HepG2 (cell line): Measurements from ENCODE around the gene HAUS7. TPM values are rescaled to one million over a fixed set of nuclear protein-coding genes. Genes with fewer than 3 reads are reported as not detected.

Experiments used
- ATAC-seq: fragments of 200-7000 bp; cut with Tn5 transposase; 3 replicates; pipeline ENCODE4 v1.9.1; 2020; ENCODE audit warnings: mild to moderate bottlenecking, moderate library complexity
- BruUV-seq: library from RNA; stranded (reverse); fragments of 400-500 nt; replicated peaks from 2 replicates; lab custom pipeline; 2021; lab: Mats Ljungman, UMichigan
- CTCF ChIA-PET: fragments of 300-600 bp; formaldehyde crosslinking; extraction: SDS; loops from one replicate; lab custom pipeline; 2021; ENCODE audit warnings: low total read pairs, inconsistent platforms, low intra/inter-chr PET ratio; lab: Yijun Ruan, JAX
- POLR2A ChIA-PET: fragments of 350-600 bp; sonication (Branson Sonifier 250); formaldehyde crosslinking; loops from one replicate; lab custom pipeline; 2020; ENCODE audit warnings: antibody characterized with exemption, inconsistent platforms; lab: Yijun Ruan, JAX
- DNase-seq: peaks from one replicate; pipeline ENCODE4 v3.0.0-alpha.2; 2015; ENCODE audit warnings: low spot score
- FAIRE-seq: peaks from 3 replicates; lab custom pipeline; 2011; peaks lifted over from hg19 to GRCh38; lab: Jason Lieb, UNC
- H2AFZ ChIP-seq: one replicate; pipeline ENCODE4 v1.6.1; 2011; ENCODE audit warnings: low read length, inconsistent platforms
- H3K27ac ChIP-seq: fragments of 300-600 bp; 3 replicates; pipeline ENCODE4 v1.8.0; 2011; ENCODE audit warnings: mixed run types, mild to moderate bottlenecking, mixed read lengths, low read length, inconsistent platforms; ENCODE audit not compliant: insufficient read depth; ENCODE audit errors: extremely low read length
- H3K27me3 ChIP-seq, 2 experiments: fragments of 200-600 bp in 1 of 2; 2 replicates in 1 of 2; 3 replicates in 1 of 2; pipeline versions ENCODE4 v1.6.0 to v1.8.0; 2011; ENCODE audit warnings: low read length in 2 of 2, mild to moderate bottlenecking in 2 of 2, moderate library complexity in 2 of 2, inconsistent platforms in 1 of 2; ENCODE audit not compliant: insufficient read depth in 2 of 2, control insufficient read depth in 1 of 2
- H3K36me3 ChIP-seq, 2 experiments: fragments of 200-600 bp in 1 of 2; replicated peaks in 1 of 2; 2 replicates in 1 of 2; 3 replicates in 1 of 2; pipeline versions ENCODE4 v1.5.1 to v1.8.0; 2011; ENCODE audit warnings: low read length in 2 of 2, inconsistent platforms in 1 of 2; ENCODE audit not compliant: insufficient read depth in 2 of 2, control insufficient read depth in 1 of 2
- H3K4me1 ChIP-seq: 2 replicates; pipeline ENCODE4 v1.5.1; 2012; ENCODE audit warnings: low read length, inconsistent platforms; ENCODE audit not compliant: insufficient read depth
- H3K4me2 ChIP-seq: 2 replicates; pipeline ENCODE4 v1.6.0; 2011; ENCODE audit warnings: low read depth, low read length, inconsistent platforms
- H3K4me3 ChIP-seq, 3 experiments: fragments of 200-600 bp in 1 of 3; sonication (generic), shearing (Covaris generic) in 1 of 3; replicated peaks in 1 of 3; 2 replicates each; pipeline ENCODE4 v1.5.1; 2011 to 2016; ENCODE audit warnings: low read length in 3 of 3, inconsistent platforms in 2 of 3, low read depth in 2 of 3, mild to moderate bottlenecking in 2 of 3, control low read depth in 1 of 3, mixed read lengths in 1 of 3; ENCODE audit not compliant: insufficient read depth in 1 of 3
- H3K79me2 ChIP-seq: one replicate; pipeline ENCODE4 v1.6.1; 2011; ENCODE audit warnings: low read length, inconsistent platforms; ENCODE audit not compliant: insufficient read depth
- H3K9ac ChIP-seq: 2 replicates; pipeline ENCODE4 v1.6.0; 2011; ENCODE audit warnings: mild to moderate bottlenecking, low read depth, low read length, inconsistent platforms; ENCODE audit not compliant: insufficient read depth
- H3K9me3 ChIP-seq: 2 replicates; pipeline ENCODE4 v1.5.1; 2012; ENCODE audit warnings: mild to moderate bottlenecking, low read length
- H4K20me1 ChIP-seq: 2 replicates; pipeline ENCODE4 v1.6.0; 2011; ENCODE audit warnings: inconsistent platforms, mild to moderate bottlenecking, low read length, moderate library complexity; ENCODE audit not compliant: insufficient read depth
- DBP ChIP-seq: sonication (generic); formaldehyde crosslinking; IDR thresholded peaks from 2 replicates; pipeline ENCODE4 v1.4.0; 2020; ENCODE audit warnings: missing genetic modification reagents; ENCODE audit errors: not compliant biosample characterization
- HDAC6 ChIP-seq: fragments of 200-600 bp; sonication (generic); IDR thresholded peaks from 2 replicates; pipeline ENCODE4 v1.7.0; 2017; ENCODE audit warnings: mild to moderate bottlenecking, antibody characterized with exemption, low read length, low read depth
- POLR2AphosphoS2 ChIP-seq: IDR thresholded peaks from 2 replicates; pipeline ENCODE4 v1.6.1; 2011; ENCODE audit warnings: low read depth, low read length, improper control_type of control experiment
- RFX3 ChIP-seq: IDR thresholded peaks from 2 replicates; pipeline ENCODE4 v1.6.1; 2016; ENCODE audit warnings: missing biosample characterization, missing genetic modification reagents
- TBX3 ChIP-seq: fragments of 450-650 bp; IDR thresholded peaks from 2 replicates; pipeline ENCODE4 v1.6.1; 2017; ENCODE audit warnings: antibody characterized with exemption, mild to moderate bottlenecking, inconsistent platforms, borderline replicate concordance
- ZNF383 ChIP-seq: sonication (generic); formaldehyde crosslinking; IDR thresholded peaks from 2 replicates; pipeline ENCODE4 v1.4.0; 2020; ENCODE audit warnings: missing genetic modification reagents, mild to moderate bottlenecking, borderline replicate concordance
- ZNF557 ChIP-seq: sonication (generic); formaldehyde crosslinking; IDR thresholded peaks from 2 replicates; pipeline ENCODE4 v1.4.0; 2020; ENCODE audit warnings: missing genetic modification reagents
- ZNF777 ChIP-seq: sonication (generic); formaldehyde crosslinking; IDR thresholded peaks from 2 replicates; pipeline ENCODE4 v1.4.0; 2020; ENCODE audit warnings: missing genetic modification reagents
- WGBS: methylation state at CpG from one replicate; pipeline ENCODE4 v1.1.6; 2017; ENCODE audit warnings: low lambda C conversion rate; 5-methylcytosine and 5-hydroxymethylcytosine counted together
- in situ Hi-C: cut with HindIII; loops from 2 replicates; pipeline ENCODE4 v1.10.0; 2017; ENCODE audit warnings: low pct_unique_long_range_greater_than_20kb; ENCODE audit not compliant: extremely low pct_ligation_motif_present
- intact Hi-C: fragments of 100-400 bp; cut with micrococcal nuclease; formaldehyde crosslinking; loops from one replicate; pipeline ENCODE4 v1.10.0; 2022; ENCODE audit not compliant: unreplicated experiment
- polyA plus RNA-seq, 8 experiments: library from polyadenylated mRNA; depleted of rRNA in 3 of 8; stranded (reverse) in 7 of 8; unstranded in 1 of 8; fragments of >200 nt; fragmentation: Illumina TruSeq in 4 of 8; extraction: Trizol in 4 of 8; gene quantifications; 2 replicates each; pipeline versions ENCODE4 v1.2.1 to v1.2.3, GENCODE V29; 2011 to 2016; ENCODE audit warnings: low read depth in 4 of 8, missing spikeins in 1 of 8, mixed read lengths in 1 of 8; ENCODE audit not compliant: insufficient read depth in 1 of 8
- total RNA-seq, 5 experiments: library from RNA; depleted of rRNA; stranded (reverse); fragments of >200 nt; fragmentation: Illumina TruSeq; extraction: Trizol; gene quantifications; 2 replicates each; pipeline ENCODE4 v1.2.3, GENCODE V29; 2016; ENCODE audit warnings: low read depth in 1 of 5

HAUS7 gene
- total and polyA plus RNA-seq, 2 of the 13 experiments (the other 11 are each of a cell fraction or from before 2014, with no cell fraction given): 10.9 to 42.4 TPM

GRCh38 chrX:153464116-153464515 is 6.3 kb downstream of the HAUS7 start (continued):
- TF ChIP-seq ZNF557 (CRISPR knock-in tag) (no peak), TBX3 (no peak), POLR2AphosphoS2 (no peak), RFX3 (CRISPR knock-in tag) (no peak)
- TF ChIP-seq, all 625 proteins: peak for 0

GRCh38 chrX:153463556-153463955 is 6.8 kb downstream of the HAUS7 start:
- ChIA-PET POLR2A (no interaction called here), CTCF (no interaction called here)
- intact Hi-C loops: no loop called here
- ATAC-seq: no peak
- Histone ChIP-seq H2AFZ (no peak overlapping the region), H3K9me3 (no peaks in the 10 kb centered on the region), H3K27ac (no peak overlapping the region), H3K4me1 (no peaks in the 10 kb centered on the region), H3K79me2 (no peaks in the 10 kb centered on the region), H3K9ac (no peak overlapping the region), H3K4me3 (no peak overlapping the region), H3K27me3 (no peaks in the 10 kb centered on the region), H3K4me2 (no peak overlapping the region), H3K36me3 (peaks cover 0 to 3% of the 10 kb centered on the region in 2 experiments; a peak in 3 of 5 replicates), H4K20me1 (no peaks in the 10 kb centered on the region)
- in situ Hi-C loops: no loop called here
- 80% methylated on average over 11 of the region's 12 CpGs for WGBS
- DNase-seq: no peak
- BruUV-seq: no TSS peak
- FAIRE-seq: no peak
- TF ChIP-seq DBP (CRISPR knock-in tag) (no peak), ZNF777 (CRISPR knock-in tag) (no peak), HDAC6 (no peak), ZNF383 (CRISPR knock-in tag) (no peak)
